ENCODE results near the gene NODAL. TPM values are rescaled to one million over a fixed set of nuclear protein-coding genes. Genes with fewer than 3 reads are reported as not detected.

Gene NODAL
- total RNA-seq, 2 experiments from 2014 or later = not detected

DNA sequence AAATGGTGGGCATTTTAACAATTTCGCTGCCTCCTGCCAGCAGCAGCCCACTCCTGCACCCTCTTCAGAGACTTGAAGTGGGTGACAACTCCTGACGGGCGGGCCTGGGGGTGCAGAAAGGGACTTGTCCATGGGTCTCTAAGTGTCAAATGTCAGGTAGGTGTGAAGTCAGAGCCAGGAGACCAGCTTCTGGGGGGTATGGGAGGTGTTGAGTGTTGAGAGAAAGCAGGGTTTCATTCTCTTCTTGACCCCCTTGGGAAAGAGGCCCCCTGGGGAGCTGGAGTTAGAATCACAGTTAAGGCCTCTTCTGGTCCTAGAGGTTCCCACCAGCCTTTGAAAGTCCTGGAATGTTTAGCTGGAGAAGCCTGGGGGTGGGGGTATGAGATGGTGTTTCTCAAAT lies 25.5 kb upstream of the NODAL start:
- no peak overlapping the region for H3K27ac Mint-ChIP-seq

DNA sequence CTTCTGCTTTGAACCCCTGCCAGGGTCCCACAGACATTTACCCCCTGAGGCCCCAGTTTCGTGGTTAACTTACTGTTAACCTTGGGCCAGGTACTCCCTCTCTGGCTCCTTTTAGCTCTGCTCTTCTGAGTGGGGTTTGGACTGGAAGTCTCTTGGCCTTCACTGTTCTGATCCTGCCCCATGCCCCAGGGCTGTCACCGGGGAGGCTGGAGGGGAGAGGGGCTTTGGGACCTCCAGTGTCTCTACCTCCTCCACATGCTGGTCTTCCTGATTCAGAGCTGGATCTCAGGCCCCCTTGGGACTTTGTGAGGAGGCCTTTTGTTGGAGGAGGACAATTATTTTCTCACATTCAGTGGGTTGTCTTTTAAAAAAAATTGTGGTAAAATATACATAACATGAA lies 24.4 kb upstream of the NODAL start:
- H3K36me3 ChIP-seq (ENCODE audit: insufficient read depth, low read length) = no peaks in the 10 kb centered on the region
- Mint-ChIP-seq H3K4me3 (no peak overlapping the region), H3K36me3 (ENCODE audit: low read depth) (no peaks in the 10 kb centered on the region), H3K27me3 (peaks cover 7% of the 10 kb centered on the region), H3K27ac (no peak overlapping the region), H3K4me1 (ENCODE audit: low read depth) (peaks cover 4% of the 10 kb centered on the region), H3K9me3 (no peaks in the 10 kb centered on the region)
- ChIA-PET POLR2A (no interaction called here), CTCF (no interaction called here)
- intact Hi-C loops (cut with DNase I, micrococcal nuclease) = no loop called here
- no peak for DNase-seq
- H3K4me1 ChIP-seq (ENCODE audit: insufficient read depth, low read length) = no peaks in the 10 kb centered on the region
- no peak overlapping the region for H3K4me3 ChIP-seq (ENCODE audit: low read length)
- H3K9me3 ChIP-seq (ENCODE audit: control insufficient read depth in 1 of 2, insufficient read depth in 1 of 2, low read length in 2 of 2) = no peaks in the 10 kb centered on the region
- no peaks in the 10 kb centered on the region for H3K27me3 ChIP-seq (ENCODE audit: control insufficient read depth in 1 of 2, insufficient read depth in 2 of 2, low read length in 2 of 2)
- TF ChIP-seq, protein P1, sequence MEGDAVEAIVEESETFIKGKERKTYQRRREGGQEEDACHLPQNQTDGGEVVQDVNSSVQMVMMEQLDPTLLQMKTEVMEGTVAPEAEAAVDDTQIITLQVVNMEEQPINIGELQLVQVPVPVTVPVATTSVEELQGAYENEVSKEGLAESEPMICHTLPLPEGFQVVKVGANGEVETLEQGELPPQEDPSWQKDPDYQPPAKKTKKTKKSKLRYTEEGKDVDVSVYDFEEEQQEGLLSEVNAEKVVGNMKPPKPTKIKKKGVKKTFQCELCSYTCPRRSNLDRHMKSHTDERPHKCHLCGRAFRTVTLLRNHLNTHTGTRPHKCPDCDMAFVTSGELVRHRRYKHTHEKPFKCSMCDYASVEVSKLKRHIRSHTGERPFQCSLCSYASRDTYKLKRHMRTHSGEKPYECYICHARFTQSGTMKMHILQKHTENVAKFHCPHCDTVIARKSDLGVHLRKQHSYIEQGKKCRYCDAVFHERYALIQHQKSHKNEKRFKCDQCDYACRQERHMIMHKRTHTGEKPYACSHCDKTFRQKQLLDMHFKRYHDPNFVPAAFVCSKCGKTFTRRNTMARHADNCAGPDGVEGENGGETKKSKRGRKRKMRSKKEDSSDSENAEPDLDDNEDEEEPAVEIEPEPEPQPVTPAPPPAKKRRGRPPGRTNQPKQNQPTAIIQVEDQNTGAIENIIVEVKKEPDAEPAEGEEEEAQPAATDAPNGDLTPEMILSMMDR (IDR thresholded peaks at IDR 0.05) = no peak
- no peak overlapping the region for H3K27ac ChIP-seq (ENCODE audit: low read depth in 1 of 2, low read length in 2 of 2)
- ATAC-seq (ENCODE audit: poor library complexity) = no peak

More for the DNA sequence above, 25.5 kb upstream of the NODAL start:
- no peaks in the 10 kb centered on the region for H3K4me1 ChIP-seq (ENCODE audit: insufficient read depth, low read length)
- DNase-seq (no peak), ATAC-seq (ENCODE audit: poor library complexity) (no peak)
- Mint-ChIP-seq H3K4me1 (ENCODE audit: low read depth) (no peaks in the 10 kb centered on the region), H3K9me3 (no peaks in the 10 kb centered on the region), H3K4me3 (no peak overlapping the region), H3K27me3 (no peaks in the 10 kb centered on the region), H3K36me3 (ENCODE audit: low read depth) (no peaks in the 10 kb centered on the region)
- H3K27ac ChIP-seq (ENCODE audit: low read depth in 1 of 2, low read length in 2 of 2) = no peak overlapping the region
- CTCF ChIA-PET = interaction anchor here (1.0 kb wide), 1 partner anchor 545 kb away, joined by 4 read pairs; no protein-coding TSS in a partner anchor
- no peaks in the 10 kb centered on the region for H3K27me3 ChIP-seq (ENCODE audit: control insufficient read depth in 1 of 2, insufficient read depth in 2 of 2, low read length in 2 of 2)
- no peak overlapping the region for H3K4me3 ChIP-seq (ENCODE audit: low read length)
- H3K36me3 ChIP-seq (ENCODE audit: insufficient read depth, low read length) = no peaks in the 10 kb centered on the region
- intact Hi-C loops (cut with DNase I, micrococcal nuclease) = no loop called here
- H3K9me3 ChIP-seq (ENCODE audit: control insufficient read depth in 1 of 2, insufficient read depth in 1 of 2, low read length in 2 of 2) = no peaks in the 10 kb centered on the region
- TF ChIP-seq, protein P1 (IDR thresholded peaks at IDR 0.05) = no peak
- POLR2A ChIA-PET = no interaction called here

DNA sequence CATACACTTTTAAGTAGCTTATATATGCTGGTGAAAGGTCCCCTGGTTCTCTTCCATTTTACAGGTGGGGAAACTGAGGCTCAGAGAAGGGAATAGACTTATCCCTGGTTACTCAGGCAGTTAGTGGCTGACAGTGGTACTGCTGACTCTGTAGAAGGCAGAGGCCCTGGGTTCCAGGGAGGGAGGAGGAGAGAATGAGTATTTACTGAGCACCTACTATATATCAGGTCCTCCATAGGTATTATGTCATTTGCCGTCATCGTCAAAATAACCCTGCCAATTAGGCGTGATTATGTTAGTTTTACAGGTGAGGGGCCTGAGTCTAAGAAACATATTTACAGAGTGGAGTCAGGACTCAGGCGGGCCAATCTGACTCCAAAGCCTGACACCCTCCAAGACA lies 23.8 kb upstream of the NODAL start:
- Histone ChIP-seq H3K4me3 (ENCODE audit: low read length) (no peak overlapping the region), H3K27me3 (ENCODE audit: control insufficient read depth in 1 of 2, insufficient read depth in 2 of 2, low read length in 2 of 2) (peaks cover 0 to 3% of the 10 kb centered on the region in 2 experiments), H3K4me1 (ENCODE audit: insufficient read depth, low read length) (no peaks in the 10 kb centered on the region), H3K36me3 (ENCODE audit: insufficient read depth, low read length) (no peaks in the 10 kb centered on the region), H3K9me3 (ENCODE audit: control insufficient read depth in 1 of 2, insufficient read depth in 1 of 2, low read length in 2 of 2) (no peaks in the 10 kb centered on the region), H3K27ac (ENCODE audit: low read depth in 1 of 2, low read length in 2 of 2) (no peak overlapping the region)
- Mint-ChIP-seq H3K36me3 (ENCODE audit: low read depth) (no peaks in the 10 kb centered on the region), H3K9me3 (no peaks in the 10 kb centered on the region), H3K4me3 (no peak overlapping the region), H3K4me1 (ENCODE audit: low read depth) (peaks cover 4% of the 10 kb centered on the region), H3K27ac (no peak overlapping the region), H3K27me3 (peaks cover 10% of the 10 kb centered on the region)
- intact Hi-C loops (cut with DNase I, micrococcal nuclease) = no loop called here
- ATAC-seq (ENCODE audit: poor library complexity) (no peak), DNase-seq (no peak)
- TF ChIP-seq, protein P1 (IDR thresholded peaks at IDR 0.05) = no peak
- ChIA-PET CTCF (no interaction called here), POLR2A (no interaction called here)
